Fibroblast of skin of left biceps (primary cell): ENCODE results near the gene COL16A1.

Experiments
- DNase-seq, 2 experiments: peaks; one replicate each; pipeline ENCODE4 v3.0.0-alpha.2; 2013; ENCODE audit warnings: low read depth in 2 of 2

The COL16A1 gene

DNA sequence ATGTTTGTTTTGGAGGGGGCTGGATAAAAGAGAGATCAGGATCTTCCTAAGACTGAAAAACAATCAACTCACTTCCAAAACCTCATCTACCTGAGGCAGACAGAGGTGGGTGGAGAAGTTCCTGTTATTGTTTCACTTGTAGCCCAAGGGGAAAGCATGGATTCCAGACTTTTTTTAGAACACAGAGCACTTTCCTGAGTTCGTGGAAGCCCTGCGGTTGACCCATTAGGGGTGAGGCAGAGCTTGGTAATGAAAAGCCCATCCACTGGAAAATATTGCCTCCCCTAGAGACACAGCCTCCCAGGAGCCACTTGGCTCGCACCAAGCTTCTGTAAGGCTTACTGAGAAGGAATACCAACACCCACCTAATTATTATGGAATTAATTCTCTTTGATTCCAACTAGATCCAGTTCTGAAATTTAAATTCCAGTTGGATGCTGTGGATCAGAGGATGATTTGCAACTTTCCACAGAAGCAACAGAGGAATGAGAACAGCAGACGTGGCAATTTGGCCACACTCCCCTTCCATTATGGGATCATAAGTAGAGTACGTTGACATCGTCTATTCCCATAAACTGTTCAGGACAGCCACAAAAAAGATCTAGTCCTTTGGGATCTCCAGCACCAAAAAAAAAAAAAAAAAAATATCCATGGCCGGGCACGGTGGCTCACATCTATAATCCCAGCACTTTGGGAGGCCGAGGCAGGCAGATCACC lies 55.0 kb downstream of the COL16A1 start:
- no peak for DNase-seq

DNA sequence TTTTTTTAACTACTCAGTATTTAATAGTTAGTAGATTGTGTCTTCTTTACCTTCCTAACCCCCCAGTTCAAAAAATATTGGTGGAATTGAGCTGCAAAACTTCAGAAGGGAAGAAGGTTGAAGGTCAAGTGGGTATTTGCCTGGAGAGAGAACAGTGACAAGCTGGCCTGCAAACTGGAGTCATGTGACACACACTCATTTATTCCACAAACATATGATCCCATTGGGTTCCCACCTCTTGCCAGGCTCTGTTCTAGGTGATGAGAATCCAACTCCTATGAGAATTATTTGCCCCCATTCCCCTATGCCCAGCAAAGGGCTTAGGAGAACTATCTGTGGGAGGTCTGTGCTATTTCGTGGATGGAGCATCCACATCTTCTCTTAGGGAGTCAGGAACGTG lies 55.6 kb downstream of the COL16A1 start:
- DNase-seq: no peak

DNA sequence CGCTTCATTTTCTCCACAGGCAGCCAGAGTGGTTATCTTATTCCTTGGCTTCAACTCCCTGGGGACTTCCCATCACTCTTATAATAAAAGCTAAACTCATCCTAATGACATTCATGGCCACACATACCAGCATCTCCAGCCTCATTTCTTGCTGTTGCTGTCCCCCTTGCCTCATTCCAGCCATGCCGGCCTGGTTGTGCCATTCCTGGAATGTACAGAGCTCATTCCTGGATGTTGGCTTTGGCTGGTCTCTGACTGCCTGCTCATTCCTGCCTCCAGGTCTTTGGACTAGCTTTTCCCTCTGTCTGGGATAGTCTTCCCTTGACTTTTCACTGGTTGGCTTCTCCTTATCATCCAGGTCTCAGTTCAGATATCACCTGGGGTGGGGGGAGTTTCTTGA lies 56.7 kb downstream of the COL16A1 start:
- peak in 1 of 2 experiments; percentile 28 for DNase-seq

DNA sequence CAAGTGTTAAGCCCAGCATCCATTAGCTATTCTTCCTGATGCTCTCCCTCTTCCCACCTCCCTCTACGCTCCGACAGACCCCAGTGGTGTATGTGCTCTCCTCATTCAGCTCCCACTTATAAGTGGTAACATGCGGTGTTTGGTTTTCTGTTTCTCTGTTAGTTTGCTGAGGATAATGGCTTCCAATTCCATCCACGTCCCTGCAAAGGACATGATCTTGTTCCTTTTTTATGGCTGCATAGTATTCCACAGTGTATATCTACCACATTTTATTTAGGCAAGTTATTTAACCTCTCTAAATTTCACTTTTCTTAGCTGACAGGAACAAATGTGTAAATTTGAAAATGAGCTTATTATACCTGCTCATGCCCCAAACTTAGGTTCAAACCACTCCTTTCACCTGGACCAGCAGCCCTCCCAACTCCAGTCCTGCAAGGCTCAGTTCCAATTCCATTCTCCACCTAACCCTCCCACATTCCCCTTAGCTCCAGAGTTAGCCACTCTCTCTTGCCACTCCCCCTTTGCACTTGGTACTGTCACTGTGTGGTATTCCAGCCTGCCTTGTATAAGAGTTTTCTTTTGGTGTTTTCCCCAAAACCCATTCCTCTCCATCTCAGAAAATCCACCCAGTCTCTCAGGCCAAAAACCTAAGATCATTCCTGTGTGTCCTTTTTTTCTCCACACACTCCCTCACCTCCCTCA lies 57.4 kb downstream of the COL16A1 start:
- DNase-seq: no peak

DNA sequence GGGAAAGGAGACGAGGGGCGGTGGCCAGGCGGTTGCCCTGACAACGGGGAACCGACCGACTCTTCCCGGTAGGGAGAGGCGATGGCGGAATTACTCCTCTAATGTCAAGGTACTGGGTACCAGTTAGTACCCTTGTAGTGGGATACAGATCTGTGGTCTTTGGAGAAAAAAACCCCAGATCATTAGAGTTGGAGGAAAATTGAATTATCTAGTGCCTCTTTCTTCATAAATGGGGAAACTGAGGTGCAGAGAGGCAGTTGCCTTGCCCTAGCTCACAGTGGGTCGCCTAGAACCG lies 58.6 kb downstream of the COL16A1 start:
- no peak for DNase-seq

DNA sequence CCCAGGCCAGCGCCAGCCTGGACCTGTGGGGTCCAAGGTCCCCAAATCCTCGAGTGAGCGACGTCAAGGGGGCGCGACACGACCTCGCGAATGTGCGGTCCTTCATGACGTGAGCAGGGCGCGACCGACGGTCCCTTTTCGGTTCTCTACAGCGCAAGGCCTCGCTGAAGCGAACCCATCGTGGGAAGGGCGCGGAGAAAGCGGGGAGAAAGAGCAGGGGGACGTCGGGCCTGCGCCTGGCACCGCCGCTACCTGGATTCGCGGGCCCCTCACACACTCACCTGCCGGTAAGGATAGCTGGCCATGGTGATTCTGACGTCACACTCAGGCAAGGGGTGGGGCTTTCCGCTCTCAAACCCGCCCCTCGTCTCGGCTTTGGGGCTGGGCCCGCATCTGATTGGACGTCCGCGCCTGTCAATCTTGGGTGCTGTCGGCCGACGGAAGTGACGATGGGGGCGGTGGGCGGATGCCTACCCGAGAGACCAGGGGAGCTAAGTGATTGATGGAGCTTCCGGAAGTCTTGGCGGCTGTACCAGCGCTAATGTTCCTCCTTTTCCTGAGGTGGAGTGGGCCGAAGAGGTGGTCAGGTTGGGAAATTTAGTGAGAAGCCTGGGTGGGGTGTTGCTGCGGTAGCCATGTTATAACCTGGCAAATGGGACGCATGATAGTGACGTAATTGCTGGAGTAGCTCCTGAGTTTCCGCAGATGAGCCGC lies 59.1 kb downstream of the COL16A1 start, which contains the start of gene PEF1:
PEF1 (minus strand) TSS at position 317 of the 714 bp plus-strand sequence; CDS start at position 305, 12 bp downstream.
- peak; percentile 94 for DNase-seq

DNA sequence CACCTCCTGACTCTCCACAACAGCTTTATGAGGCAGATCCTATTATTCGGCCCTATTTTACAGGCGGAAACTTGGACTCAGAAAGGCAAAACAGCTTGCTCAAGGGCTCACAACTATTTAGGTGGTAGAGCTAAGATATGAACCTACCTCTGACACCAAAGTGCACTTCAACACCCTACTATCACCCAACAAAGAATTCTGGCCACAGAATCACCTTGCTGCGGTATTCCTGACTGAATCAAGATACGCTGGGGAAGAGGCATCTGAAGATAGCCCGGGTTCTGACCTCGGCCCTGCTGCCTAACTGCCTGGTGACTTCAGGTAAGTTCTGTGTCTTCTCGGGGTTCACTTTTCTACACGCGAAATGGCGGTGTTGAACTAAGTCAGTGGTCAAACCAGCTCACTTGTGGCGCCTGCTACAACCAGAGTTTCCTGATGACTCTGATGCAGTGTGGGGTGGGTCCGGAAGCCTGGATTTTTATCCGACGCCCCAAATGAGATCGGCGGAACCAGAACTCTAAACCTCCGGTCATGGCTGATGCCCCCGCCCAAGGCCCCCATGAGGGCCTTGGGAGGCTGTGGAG lies 59.7 kb downstream of the COL16A1 start:
- DNase-seq: no peak

DNA sequence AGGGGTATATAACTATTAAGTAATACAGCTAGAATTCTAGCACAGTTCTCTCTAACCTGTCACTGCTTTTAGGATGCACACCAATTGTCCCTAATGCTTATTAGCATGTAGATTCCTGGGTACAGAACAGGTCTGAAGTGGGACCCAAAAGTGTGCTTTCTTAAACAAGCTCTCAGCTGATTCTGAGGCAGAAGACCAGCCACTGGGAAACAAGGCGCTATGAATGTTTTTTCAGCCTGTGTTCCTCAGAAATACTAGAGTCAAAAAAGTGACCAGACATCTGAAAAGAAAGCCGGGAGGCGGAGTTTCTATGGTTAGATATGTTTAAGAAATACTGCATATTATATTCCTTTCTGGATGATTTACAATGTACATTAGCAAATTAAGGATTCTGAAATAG lies 60.9 kb downstream of the COL16A1 start:
- no peak for DNase-seq

DNA sequence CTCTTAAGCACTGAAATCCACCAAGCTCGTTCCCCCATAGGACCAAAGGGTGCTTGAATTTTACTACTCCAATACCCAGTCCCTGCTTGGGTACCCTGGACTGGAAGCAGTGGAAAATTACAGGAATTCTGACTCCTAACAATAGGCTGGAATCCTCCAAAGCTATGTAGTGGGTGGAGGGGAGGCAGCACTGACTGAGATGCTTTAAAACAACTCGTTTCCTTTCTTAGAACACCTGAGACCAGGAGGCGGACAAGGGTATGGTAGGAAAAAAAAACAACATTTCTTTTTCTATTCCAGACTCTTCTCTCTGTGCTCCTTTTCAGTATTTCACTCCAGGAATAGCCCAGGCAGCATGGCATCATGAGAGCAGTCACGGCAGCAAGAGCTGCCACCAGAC lies 61.5 kb downstream of the COL16A1 start:
- no peak for DNase-seq

DNA sequence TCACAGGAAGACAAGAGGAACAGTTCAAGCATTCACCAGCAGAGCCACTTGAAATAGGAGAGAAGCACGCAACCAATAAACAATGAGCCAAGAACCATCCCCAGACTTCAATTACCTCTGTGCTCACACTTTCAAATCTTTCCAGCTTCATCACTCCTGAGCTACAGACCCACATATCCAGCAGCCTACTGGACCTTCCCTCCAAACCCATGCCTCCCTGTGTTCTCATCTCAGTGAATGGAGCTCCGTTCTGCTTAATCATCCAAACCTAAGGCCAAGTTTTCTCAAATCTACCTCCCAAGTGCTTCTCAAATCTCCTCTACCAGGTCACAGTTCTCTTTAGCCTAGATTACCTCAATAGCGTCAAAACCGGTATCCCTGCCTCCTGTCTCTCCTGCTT lies 62.9 kb downstream of the COL16A1 start:
- DNase-seq: no peak

DNA sequence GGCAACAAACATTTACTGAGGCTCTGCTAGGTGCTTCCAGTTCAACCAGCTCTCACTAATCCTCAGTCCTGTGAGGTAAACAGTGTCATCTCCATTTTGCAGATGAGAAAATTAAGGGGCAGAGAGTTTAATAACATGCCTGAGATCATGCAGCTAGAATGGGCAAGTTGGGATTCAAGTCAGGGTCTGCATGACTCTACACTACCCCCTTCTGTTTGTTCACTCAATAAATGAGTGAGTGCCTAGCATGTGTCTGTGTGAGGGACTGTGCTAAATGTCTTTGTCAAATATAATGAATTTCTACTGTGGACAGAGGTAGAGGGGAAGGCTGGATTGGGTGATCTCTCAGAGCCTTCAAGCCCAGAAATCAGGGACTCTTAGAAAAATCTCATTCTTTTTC lies 63.6 kb downstream of the COL16A1 start:
- no peak for DNase-seq

DNA sequence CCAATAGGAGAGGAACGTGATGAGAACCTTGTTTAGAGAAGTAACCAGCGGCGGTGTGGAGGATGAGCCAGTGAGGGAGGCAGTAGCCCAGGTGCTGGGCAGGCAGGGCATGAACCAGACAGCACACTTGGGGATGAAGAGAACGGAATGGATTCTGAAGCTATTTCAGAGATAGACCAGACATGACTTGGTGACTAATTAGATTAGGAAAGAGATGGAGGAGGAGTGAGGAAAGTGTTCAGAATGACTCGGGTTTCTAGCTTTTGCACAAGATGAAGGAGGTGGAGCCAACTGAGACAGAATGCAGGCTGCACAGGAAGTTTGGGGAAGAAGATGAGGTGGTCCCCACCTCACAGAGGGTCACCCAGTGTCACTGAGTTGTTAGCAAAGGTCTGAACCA lies 64.3 kb downstream of the COL16A1 start:
- DNase-seq: peak in 1 of 2 experiments; percentile 17

DNA sequence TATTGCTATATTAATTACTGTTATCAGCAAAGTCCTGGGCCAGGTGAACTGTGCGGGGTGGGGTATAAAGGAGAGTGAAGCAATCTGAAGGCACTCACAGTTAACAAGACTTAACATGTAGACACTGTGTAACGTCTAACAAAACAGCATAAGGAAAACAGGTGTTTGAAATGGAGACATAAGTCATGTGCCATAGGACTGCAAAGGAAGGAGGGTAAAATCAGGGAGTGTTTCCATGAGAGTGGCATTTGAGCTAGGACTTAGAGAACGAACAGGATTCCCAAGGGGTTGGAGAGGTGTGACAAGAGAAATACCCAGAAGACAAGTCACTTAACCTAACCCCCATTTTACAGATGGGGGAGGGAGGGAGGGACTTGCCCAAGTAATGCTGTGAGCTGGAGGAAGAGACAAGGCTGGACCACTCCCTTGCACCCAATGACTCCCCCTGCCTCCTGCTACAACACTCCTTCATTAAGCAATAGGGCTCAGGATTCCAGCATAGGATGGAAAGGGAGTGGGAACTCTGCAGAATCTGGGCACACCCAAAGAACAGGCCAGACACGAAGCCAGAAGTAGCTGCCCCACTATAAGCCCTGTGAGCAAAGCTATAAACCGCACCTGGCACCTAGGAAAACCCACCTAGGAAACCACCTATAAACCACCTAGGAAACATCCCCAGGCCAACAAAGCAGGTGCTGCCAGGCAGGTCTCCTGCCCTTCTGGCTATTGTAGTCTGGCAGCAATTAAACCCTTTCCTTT lies 65.7 kb downstream of the COL16A1 start:
- no peak for DNase-seq

DNA sequence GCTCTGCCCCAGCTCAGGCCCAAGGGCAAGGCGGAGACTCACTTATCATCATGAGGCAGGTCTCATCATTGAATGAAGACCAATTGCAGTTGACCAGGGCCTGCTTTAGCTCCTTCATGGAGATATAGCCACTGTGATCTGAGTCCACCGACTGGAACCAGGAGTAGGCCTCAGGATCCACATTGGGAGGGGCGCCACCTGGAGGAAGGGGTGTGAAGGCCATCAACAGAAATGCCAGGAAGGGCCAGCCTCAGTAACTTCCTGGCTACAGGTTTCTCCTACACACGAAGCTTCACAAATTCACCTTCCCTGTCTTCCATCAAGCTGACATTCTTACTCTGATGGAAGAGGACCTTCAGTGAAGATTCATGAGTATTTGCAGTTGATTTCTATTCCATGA lies 70.7 kb downstream of the COL16A1 start:
- DNase-seq: no peak

DNA sequence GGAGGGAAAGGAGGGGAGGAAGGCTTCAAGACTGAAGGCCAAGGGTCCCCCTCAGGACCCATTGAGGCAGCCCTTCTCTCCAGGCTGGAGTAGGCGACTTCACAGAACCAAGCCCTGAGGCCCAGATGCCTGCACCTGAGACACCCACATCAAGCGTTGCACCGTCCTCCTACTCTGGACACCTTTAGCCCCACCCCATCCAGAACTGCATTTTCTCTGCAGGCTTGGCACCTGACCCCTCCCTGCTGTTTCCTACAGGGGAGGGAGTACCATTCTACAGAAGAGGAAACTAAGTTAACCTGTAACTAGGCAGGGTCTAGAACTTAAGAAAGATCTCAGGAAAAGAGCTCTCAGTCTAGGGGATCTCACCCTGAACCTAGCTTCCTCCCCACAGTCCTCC lies 71.2 kb downstream of the COL16A1 start:
- no peak for DNase-seq

DNA sequence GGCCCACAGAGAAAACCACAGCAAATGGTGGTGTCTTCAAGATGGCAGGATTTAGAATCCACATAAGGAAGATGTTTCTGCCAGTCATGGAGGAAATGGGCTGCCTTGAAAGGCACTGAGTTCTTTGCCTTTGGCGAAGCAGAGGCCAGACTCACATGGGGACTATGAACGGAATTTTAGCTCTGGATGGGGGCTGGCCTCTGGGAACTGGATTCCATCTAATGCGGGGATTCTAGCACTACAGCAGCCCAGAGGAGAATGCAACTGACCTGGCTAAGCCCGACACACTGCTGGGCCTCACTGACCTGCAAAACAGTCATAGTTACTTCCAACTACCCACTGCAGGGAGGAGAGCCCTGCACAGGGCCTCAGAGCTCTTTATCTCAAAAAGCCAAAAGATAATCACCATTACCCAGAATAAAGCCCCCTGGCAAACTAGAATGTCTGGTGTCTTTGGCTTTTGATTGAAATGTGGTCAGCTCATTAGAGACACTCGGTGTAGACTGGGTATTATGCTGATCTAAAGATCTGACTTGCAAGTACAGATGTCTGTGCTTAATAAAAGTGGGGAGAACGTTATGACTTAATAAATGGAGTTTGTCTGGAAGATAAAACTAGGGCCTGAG lies 74.8 kb downstream of the COL16A1 start:
- DNase-seq: no peak

DNA sequence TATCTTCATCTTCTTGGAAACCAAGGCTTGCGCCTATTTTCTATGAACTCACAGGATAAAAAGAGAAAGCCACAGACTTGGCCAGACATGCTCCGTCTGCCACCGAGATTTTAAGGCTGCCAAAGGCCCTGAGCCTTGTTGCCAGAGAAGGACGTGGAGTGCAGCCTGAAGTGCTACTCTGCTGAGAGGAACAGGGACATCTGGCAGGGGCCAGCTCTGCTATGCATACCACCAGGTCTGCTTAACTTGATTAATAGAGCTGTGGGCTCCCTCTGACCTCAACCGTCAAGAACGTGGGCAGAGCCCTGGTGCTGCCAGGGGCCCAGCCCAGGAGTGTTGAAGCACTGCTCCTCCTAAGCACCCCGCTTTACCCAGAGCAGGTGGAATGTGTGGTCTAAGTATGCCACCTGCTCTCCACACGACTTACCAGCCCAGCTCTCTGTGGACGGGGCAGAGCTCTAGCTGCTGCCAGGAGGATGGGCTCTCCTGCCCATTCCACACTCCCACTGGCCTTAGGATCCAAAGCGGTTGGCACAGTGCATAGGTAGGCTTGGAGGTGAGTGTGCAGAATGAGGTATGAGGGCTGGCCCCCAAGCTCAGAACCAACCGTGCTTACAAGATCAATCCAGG lies 75.8 kb downstream of the COL16A1 start:
- DNase-seq: no peak

DNA sequence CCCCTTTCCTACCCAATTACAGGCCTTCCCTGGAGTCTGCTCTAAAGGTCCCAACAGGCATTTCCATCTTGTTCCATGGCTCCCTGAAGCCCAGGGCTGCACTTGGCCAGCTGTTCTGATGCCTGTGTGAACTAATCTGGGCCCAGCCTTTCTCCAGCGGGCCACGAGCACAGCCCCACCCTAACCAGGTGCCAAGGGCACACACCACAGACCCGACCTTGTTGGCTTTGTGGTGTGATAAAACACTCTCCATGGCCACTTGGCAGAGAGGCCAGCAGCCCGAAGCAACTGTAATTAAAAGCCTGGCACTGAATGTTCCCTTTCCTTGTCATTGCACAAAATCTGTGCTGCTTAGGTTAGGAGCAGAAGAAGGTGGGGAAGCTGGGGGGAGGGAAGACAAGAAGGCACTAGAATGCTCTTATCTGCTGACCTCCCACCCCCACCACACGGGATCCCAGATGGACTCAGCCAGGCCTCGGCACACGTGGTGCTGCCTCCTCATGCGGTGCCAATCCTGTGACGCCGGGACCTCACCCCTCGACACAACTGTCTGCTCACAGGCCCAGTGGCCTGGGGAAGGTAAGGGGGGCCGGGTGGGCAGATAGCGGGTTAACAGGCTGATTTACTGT lies 76.4 kb downstream of the COL16A1 start:
- no peak for DNase-seq

DNA sequence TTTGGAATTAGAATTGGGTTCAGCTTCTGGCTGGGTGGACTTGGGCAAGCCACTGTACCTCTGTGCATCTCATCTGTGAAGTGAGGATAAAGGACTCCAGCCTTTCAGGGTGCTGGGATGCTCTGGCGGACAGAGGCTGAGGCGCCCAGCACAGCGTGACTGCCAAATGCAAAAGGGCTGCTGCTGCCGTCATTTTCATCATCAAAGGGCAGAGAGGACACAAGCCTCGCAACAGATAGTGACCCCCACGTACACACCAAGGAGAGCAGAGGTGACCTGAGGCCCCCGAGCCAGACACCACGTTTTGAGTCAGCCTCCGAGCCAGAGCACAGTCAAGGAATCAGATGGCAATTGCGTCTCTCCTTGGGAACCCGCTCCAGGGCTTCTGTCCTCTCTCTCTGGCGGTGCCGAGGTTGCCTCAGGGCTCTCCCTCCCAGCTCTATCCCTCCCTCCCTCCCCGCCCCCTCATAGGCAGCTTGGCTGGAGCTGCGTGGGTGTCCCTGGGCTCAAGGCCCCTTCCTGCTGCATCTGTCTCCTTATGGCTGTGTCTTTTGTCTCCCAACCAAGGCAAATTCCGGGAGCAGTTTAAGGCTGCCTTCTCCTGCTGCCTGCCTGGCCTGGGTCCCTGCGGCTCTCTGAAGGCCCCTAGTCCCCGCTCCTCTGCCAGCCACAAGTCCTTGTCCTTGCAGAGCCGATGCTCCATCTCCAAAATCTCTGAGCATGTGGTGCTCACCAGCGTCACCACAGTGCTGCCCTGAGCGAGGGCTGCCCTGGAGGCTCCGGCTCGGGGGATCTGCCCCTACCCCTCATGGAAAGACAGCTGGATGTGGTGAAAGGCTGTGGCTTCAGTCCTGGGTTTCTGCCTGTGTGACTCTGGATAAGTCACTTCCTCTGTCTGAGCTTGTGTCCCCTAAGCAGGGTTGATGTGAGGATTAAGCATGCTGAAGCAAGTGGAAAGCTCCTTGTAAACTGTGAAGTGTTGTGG lies 77.3 kb downstream of the COL16A1 start:
- no peak for DNase-seq
